ENCODE results near the gene SLC9C1. TPM values are rescaled to one million over a fixed set of nuclear protein-coding genes. Genes with fewer than 3 reads are reported as not detected.

SLC9C1 gene
- total RNA-seq, 6 experiments from 2014 or later: not detected

DNA sequence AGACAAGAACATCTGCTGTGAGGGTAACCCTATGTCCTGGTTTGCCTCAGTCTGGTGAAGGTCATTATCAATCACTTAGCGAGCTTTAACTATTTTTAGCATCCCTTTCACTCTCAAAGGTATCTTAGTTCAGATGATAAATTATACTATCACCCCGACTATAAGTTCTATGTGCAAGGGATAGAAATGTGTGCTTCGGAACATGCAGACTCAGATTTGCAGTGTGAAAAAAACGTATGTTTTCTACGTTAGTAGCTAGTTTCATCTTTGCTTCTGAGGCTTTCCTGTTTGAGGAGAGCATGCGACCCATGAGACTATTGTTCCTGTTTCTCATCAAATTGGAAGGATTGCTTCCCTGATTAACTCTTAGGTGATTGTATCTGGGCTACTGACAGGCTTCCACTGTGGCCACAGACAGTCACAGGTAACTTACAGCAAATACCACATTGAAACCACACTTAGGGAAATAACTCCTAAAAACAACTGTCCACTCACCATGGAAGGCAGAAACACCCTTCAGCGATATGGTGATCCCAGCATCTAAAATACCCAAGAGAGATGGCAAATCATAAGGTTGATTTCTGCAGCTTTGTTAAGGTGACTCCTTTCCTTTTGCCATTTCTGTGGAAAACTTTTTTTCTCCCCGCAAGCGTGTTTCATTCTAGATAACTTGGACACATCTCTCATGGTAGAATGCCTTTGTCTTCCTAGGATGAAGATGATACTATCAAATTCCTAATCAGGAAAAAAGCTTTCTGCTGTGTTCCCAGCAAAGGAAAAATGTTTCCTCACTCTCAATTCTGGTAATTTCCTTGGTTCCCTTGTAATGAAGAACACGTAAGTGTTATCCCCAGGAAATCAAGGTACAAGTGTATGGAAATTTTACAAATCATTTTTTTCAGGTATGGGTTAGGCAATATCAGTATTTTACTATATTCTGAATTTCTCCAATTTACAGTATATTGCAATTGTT, 166.2 kb downstream of the SLC9C1 start:
- Mint-ChIP-seq H3K9me3 (no peaks in the 10 kb centered on the region), H3K27me3 (ENCODE audit: insufficient read depth) (no peaks in the 10 kb centered on the region; the same call in 1 of the 2 replicates), H3K27ac (no peak overlapping the region), H3K4me3 (no peak overlapping the region), H3K36me3 (ENCODE audit: low read depth) (peaks cover 3% of the 10 kb centered on the region), H3K4me1 (ENCODE audit: low read depth) (peaks cover 41% of the 10 kb centered on the region)
- no peak for DNase-seq
- TF ChIP-seq, protein P1, sequence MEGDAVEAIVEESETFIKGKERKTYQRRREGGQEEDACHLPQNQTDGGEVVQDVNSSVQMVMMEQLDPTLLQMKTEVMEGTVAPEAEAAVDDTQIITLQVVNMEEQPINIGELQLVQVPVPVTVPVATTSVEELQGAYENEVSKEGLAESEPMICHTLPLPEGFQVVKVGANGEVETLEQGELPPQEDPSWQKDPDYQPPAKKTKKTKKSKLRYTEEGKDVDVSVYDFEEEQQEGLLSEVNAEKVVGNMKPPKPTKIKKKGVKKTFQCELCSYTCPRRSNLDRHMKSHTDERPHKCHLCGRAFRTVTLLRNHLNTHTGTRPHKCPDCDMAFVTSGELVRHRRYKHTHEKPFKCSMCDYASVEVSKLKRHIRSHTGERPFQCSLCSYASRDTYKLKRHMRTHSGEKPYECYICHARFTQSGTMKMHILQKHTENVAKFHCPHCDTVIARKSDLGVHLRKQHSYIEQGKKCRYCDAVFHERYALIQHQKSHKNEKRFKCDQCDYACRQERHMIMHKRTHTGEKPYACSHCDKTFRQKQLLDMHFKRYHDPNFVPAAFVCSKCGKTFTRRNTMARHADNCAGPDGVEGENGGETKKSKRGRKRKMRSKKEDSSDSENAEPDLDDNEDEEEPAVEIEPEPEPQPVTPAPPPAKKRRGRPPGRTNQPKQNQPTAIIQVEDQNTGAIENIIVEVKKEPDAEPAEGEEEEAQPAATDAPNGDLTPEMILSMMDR (IDR thresholded peaks at IDR 0.05): no peak

- peak; percentile 38 for DNase-seq
- Mint-ChIP-seq H3K27ac (peak overlapping the region; percentile 57), H3K4me1 (ENCODE audit: low read depth) (peaks cover 41% of the 10 kb centered on the region)
Observed at GRCh38 chr3:112126511-112126911, 167.5 kb downstream of the SLC9C1 start.

GRCh38 chr3:112124907-112125607, 169.0 kb downstream of the SLC9C1 start:
- Mint-ChIP-seq H3K27me3 (ENCODE audit: insufficient read depth) (no peaks in the 10 kb centered on the region; the same call in 1 of the 2 replicates), H3K36me3 (ENCODE audit: low read depth) (peaks cover 6% of the 10 kb centered on the region), H3K9me3 (no peaks in the 10 kb centered on the region), H3K4me3 (no peak overlapping the region), H3K4me1 (ENCODE audit: low read depth) (peaks cover 41% of the 10 kb centered on the region), H3K27ac (peak overlapping the region; percentile 22; the same call in 1 of the 2 replicates)
- TF ChIP-seq, protein P1 (IDR thresholded peaks at IDR 0.05): no peak
- no peak for DNase-seq

More at GRCh38 chr3:112126511-112126911, 167.5 kb downstream of the SLC9C1 start:
- H3K9me3 Mint-ChIP-seq: no peaks in the 10 kb centered on the region
- TF ChIP-seq, protein P1 (IDR thresholded peaks at IDR 0.05): no peak
- no peak overlapping the region for H3K4me3 Mint-ChIP-seq
- peaks cover 6% of the 10 kb centered on the region for H3K36me3 Mint-ChIP-seq (ENCODE audit: low read depth)
- H3K27me3 Mint-ChIP-seq (ENCODE audit: insufficient read depth): no peaks in the 10 kb centered on the region; the same call in 1 of the 2 replicates

DNA sequence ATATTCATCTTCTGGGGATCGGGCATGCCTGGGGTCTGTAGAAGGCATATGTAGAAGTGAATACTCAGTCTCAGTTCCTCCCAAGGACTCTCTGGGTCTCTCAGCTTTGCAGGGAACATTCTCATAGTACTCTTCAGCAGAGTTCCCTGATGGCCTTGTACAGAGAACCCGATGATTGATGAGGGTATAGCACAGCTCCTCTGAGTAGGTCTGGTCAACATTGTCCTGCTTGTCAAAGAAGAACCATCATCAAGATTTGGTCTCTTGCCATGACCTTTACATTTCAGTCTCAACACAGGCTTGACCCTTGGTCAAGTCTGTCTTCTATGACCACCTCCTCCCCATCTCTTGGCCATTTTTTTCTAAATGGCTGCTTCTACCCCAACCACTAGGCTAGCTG, 170.5 kb downstream of the SLC9C1 start:
- Mint-ChIP-seq H3K27ac (no peak overlapping the region), H3K4me1 (ENCODE audit: low read depth) (peaks cover 28% of the 10 kb centered on the region), H3K36me3 (ENCODE audit: low read depth) (peaks cover 15% of the 10 kb centered on the region), H3K4me3 (no peak overlapping the region), H3K9me3 (no peaks in the 10 kb centered on the region), H3K27me3 (ENCODE audit: insufficient read depth) (no peaks in the 10 kb centered on the region; the same call in 1 of the 2 replicates)
- TF ChIP-seq, protein P1 (IDR thresholded peaks at IDR 0.05): no peak
- no peak for DNase-seq

GRCh38 chr3:112122870-112123269, 171.1 kb downstream of the SLC9C1 start:
- H3K27ac Mint-ChIP-seq: no peak overlapping the region
- peaks cover 15% of the 10 kb centered on the region for H3K36me3 Mint-ChIP-seq (ENCODE audit: low read depth)
- TF ChIP-seq, protein P1 (IDR thresholded peaks at IDR 0.05): no peak
- H3K4me1 Mint-ChIP-seq (ENCODE audit: low read depth): peaks cover 26% of the 10 kb centered on the region
- no peak for DNase-seq
- H3K9me3 Mint-ChIP-seq: no peaks in the 10 kb centered on the region
- H3K27me3 Mint-ChIP-seq (ENCODE audit: insufficient read depth): no peaks in the 10 kb centered on the region; the same call in 1 of the 2 replicates
- H3K4me3 Mint-ChIP-seq: no peak overlapping the region

Measured in HFFc6 (cell line).